HG03457 (cell line): ENCODE data around the gene BABAM2.

Experiments
- ATAC-seq: cut with Tn5 transposase; IDR thresholded peaks from one replicate; pipeline ENCODE4 v1.9.1; 2021; ENCODE audit warnings: moderate number of reproducible peaks; ENCODE audit not compliant: unreplicated experiment

The BABAM2 gene

DNA sequence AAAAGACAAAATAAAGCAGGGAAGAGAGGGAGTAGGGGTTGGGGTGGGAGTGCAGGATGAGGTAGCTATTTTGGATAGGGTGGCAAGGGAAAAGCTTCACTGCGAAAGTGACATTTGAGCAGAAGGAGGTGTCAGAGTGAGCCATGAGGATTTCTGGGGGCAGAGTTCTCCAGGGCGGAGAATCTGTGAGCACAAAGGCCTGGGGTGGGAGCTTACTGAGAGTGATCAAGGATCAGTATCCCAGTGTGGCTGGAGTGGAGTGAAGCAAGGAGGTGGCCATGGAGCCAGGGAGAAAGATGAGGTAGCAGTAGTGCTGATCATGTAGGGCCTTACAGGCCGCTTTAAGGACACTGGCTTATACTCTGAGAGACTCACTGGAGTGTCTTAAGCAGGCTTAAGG, 291.3 kb downstream of the BABAM2 start:
- ATAC-seq: no peak

DNA sequence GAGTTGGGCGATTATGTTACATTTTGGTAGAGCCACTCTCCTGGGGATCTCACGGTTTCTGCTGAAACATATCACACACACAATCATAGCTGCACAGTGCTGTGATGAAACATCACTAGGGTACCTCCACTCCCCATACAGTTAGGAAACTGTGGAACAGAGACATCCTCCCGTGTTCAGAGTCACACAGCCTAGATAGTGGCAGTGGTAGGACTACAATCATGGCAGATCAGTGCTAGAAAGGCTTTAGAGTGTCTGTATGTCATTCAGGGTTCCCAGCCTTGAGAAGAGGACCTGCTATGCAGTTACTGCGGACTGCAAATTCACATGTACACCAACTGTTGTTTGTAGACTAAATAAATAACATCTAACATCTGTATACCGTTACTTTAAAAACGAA, 291.8 kb downstream of the BABAM2 start:
- no peak for ATAC-seq

DNA sequence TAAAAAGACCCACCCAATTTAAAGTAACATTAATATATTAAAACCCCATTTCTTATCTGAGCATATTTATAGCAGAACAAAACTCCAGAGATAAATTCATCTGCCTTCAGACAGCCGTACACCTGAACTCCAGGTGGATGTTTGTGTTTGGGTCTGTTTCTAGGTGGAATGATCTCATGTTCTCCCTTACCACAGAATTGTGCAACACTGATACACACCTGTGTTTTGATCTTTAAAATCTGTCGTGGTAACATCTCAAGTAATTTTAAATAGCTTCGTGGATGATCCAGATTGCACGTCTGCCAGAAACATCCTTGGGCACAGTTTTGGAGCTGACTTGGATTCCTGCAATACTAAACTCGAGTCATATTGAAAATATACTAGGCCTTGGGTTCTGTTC, 294.6 kb downstream of the BABAM2 start:
- ATAC-seq: no peak

DNA sequence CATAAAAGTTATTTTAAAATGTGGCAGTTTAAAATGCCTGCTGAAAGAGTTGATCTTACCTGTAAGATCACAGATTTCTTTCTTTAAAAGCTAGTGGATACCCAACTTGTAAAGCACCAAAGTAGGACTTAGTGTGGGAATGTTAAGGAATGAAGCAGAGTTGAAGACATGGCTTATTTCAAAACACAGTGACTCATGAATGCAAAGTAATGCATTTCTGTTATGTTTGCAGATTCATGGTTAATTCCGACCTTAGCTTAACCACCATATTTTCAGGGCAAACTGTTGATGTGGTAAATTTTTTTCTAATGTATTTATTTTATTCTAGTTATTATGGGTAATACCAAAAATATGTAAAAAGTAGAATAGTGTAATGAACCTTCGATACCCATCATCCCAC, 295.4 kb downstream of the BABAM2 start:
- ATAC-seq: no peak

DNA sequence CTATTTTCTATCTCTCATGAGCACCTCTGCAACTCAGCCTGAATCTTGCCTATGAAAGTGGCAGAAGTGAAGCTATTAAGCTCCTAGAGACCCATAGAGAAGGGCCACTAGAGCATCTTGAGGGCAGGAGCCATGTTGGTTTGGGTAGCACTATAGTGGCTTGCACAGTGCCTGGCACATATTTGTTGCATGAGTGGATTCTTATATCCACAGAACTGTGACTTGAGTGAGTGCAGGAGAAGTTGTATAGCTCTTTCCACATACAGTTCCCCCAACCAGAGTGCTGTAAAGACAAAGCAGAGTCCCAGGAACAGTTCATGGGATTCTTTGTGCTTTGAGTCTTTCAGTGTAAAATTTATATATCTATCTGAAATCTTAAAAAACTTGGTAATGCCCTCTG, 296.7 kb downstream of the BABAM2 start:
- ATAC-seq: no peak

DNA sequence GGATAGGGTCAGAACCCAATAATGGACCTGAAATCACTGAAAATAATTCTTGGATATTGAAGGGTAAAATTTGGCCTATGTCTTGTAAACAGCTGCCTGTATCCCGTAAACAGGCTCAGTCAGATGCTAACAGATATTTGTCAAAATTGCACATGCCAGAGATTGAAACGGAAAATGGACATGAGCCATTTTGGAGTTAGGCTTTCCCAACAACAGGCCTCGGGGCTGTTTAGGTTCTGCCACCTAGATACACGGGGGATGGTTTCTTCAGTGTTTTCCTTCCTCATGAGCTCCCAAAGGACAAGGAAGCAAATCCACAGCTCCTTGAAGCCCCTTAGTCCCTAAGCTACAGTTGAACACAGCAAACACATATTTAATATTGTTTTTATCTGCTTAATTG, 297.9 kb downstream of the BABAM2 start:
- no peak for ATAC-seq

DNA sequence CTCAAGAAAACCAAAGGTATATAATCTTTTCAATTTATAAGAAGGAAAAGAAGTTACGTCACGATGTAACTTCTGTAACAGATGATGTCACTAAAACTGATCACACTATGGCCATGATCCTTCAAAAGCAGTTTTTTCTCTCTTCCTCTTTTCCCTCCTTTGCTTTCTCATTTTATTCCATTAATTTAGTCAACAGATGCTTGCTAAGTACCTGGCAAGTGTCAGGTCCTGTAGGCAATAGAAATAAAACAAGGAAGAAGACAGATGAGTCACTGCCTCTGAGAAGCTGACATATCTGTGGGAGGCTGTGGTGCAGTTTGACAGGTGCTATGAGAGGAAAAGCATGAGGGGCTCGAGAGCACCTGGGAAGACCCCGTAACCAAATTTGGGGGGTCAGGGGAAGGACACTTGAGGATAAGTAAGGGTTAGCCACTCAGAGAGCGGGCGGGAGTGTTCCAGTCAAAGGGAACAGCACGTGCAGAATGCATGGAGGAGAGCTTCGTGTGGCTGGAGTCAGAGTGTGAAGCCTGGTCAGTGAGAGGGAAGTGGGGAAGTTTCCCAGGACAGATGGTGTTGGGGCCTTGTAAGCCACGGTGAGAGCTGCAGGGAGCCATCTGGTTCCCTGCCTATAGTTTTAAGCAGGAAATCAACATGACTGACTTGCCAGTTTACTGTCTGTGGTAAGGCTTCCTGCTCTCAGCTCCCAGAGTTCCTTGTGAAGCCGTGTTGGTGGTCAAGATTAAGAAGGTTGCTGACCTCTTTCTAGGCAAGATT, 303.3 kb downstream of the BABAM2 start:
- ATAC-seq: no peak

DNA sequence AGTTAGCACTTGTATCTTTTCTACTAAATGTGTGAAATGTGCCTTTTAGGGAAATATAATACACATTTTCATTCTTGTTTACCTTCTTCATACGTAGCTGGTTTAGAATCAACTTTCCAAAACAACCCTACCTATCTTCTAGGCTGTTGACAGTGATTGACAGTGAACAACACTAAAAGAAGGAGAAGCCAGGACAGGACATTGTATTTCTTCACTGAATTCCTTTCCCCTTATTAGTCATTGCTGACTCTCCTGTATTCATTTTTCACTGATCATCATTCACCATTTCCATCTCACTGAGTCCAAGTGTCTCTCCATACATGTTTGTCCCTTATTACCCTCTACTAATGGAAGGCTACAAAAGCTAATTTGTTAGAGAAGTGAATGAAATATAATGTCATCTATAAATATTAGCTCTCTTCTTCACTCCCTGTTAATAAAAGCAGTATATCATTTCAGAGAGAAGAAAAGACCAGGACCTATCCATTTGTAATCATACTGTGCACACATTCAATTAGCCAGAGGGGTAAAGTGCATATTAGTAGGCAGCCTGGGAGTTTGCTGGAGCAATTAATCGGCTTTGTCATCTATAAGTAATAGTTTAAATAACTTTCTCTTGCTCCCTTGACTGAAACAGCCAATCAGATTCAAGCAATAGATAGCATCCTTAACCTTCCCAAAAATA, 309.6 kb downstream of the BABAM2 start:
- no peak for ATAC-seq

DNA sequence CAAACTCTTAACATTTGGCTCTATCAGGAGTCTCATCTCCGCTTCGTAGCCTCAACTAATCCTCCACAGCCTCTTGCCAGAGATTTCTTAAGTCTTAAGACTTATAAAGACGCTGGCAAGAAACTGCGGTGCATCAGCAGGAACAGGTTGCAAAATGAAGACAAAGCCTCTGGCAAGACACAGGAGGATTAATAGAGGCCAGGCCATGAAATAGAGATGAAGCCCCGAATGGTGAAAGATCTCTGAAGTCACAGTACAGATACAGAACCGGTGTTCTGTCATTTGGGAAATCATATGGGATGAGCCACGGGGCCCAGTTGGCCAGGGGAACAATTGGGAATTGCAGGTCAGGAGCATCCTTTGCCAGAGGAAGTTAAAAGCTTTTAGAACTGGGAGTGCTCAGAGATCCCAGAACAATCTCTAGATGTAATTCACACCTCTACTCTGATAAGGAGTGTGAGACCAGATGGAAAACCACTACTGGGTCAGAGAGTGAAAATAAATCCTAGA, 311.2 kb downstream of the BABAM2 start:
- ATAC-seq: no peak

DNA sequence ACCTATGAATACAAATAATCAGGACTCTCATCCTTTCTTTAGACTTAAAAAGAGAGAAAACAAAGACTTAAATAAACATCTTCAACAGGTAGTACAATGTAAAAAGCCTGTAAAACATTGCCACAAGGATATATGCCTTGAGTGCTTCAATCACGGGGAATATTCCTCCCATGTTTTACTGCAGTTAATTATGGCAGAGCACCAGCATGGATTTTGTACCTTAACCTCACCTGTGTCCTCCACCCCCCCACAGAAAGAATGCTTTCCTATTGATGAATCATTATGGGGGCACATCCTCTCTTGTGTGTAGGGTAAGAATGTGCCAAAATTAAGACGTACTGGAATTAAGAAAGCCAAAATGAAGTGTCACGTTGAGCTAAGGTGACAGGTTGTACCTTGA, 312.2 kb downstream of the BABAM2 start:
- no peak for ATAC-seq

DNA sequence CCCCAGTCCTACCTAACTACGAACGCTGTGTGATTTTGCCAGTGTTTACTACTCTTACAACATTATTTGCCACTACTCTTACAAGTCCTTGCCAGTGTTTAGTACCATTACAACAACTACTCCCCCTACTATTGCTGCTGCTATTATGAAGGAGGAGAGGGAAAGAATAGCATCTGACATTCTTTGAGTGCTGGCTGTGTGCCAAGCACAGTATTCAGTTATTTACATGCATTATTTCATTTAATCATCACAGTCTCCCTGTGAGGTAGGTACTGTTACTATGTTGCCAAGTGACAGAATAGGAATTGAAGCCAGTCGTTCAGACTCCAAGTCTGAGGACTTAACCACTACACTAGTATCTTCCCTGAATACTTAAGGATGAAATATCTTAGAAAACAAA, 316.2 kb downstream of the BABAM2 start:
- no peak for ATAC-seq

DNA sequence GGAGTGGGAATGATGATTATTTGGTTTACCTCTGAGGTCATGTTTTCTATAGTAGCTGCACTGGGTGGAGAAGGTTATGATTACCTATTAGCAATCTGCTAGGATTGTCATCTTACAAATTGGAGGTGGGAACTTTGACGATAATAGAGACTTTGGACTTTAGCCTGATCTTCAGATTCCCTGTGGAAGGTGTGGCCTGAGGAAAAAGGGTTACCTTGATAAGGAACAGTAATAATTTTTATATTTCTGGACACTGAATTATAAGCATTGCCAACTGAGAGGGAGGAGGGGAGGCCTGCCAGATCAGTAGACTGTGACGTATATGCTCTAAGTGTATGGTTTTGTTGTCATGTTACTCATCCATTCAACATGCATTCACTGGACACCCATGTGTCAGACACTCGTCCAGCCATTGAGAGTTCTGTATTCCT, 318.7 kb downstream of the BABAM2 start:
- ATAC-seq: no peak

DNA sequence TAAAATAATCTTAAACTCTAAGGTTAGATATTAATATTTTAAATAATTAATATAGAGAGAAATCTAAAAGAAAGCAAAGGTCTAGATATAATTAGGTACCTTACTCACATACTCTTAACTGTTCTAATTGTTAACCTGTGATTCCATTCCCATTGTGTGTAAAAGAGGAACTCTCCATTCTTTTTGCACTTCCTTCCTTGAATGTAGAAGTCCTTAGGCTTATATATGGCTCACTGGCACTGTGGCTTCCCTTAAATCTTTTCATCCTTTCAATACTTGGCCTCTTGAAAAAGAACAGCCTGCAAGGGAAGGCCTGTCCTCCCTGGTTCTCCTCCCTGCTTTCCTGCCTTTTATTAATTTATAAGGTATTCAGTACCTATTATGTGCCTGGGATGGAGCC, 319.3 kb downstream of the BABAM2 start:
- no peak for ATAC-seq

DNA sequence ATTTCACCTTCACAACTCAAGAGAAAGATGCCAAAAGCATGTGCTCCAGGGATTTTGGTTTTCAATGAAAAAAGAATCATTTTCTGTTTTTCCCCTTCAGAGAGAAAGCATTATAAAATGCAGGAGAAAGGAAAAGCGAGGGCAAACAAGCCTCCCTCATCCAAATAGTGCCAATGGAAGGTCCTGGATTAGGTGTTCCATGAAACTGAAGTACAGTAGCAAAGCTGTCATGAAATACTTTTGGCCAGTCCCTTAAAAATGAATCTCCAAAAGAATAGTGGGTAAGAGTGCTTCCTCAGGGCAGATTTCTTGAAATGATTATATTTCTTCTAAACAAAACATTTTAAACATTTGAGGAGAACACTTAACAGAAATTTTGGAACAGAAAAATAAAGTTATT, 320.0 kb downstream of the BABAM2 start:
- no peak for ATAC-seq

DNA sequence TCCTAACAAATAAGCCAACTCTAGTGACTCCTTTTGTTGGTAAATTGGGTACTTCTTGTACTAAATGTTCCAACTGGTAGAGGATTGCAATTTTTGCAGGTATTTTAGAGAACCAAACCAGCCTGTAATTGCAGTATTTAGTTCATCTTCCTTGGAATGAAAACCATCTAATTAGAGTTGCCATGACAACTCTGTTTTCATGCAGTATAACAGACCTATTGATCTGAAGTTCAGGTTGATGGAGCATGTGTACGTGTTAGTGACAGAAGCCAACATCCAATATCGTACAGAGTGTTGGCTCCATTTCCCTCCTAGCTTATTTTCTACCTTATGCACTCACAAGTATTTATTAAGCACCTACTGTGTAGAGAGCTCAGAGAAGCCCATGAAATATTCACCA, 325.8 kb downstream of the BABAM2 start:
- ATAC-seq: no peak

DNA sequence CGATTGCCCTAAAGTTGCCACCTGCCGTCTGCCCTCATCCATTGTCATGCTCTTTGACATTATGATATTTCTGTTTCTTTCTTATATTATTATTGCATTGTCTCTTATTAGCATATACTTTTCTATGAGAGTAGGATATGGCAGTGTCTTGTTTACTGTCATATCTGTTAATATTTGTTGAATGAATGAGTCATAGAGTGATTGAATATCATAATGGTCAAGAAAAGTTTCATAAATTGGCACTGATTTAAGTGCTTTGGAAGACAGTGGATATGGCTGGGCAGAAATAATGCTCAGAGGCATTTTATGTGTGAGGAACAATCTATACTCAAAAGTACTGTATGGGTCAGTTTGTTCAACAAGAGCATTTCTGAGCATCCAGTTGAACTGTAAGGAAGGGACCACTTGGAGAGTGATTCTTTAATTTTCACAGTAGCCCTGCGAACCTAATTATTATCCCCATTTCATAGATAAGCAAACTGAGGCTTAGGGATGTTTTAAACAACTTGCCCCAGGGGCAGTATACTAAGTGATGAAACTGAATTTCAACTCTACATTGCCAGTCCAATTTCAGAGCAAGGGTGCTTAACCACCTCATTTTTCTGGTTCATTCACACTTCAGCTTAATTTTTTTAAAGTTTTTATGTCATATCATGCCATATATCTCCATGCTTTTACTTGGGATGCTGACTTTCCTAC, 326.7 kb downstream of the BABAM2 start:
- ATAC-seq: no peak

DNA sequence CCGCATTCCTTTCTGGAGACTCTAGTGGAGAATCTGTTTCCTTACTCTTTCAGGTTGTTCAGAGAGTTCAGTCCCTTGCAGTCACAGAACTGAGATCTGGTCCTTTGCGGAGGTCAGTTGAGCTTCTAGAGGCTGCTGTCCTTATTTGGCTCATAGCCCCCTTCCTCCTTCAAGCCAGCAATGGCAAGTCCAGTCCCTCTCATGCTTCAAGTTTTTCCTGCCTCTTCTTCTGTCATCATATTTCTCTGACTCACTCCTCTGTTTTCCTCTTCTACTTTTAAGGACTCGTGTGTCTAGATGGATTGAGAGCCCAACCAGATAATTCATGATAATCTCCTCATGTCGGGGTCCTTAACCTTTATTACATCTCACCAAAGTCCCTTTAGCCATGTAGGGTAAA, 328.6 kb downstream of the BABAM2 start:
- no peak for ATAC-seq

DNA sequence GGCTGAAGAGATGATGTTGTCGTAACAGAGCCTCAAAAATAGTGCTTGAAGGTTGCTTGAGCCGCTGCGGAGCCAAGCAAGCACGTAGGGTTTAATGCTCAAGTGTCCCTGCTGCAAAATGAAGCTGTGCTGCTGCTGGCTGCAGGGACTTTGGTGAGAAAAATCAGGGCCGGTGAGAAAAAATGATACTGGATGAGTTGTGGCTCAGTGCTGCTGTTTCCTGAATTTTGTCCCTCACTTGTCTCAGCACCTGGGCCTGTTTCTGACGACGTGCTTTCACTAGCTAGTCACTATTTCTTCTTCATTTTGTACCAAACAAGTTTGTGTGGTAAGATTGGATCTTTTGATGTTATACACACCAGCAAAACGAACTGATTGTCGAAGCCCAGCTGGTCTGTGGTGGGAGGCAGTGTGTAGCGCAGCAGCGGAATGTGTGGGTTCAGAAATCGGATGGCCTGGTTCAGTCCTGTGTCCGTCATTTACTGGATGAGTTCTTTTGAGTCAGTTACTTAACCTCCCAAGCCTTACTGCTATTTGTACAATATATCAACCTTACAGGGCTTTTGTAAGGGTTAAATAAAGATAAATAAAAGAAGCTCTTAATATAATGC, 329.3 kb downstream of the BABAM2 start:
- ATAC-seq: no peak

DNA sequence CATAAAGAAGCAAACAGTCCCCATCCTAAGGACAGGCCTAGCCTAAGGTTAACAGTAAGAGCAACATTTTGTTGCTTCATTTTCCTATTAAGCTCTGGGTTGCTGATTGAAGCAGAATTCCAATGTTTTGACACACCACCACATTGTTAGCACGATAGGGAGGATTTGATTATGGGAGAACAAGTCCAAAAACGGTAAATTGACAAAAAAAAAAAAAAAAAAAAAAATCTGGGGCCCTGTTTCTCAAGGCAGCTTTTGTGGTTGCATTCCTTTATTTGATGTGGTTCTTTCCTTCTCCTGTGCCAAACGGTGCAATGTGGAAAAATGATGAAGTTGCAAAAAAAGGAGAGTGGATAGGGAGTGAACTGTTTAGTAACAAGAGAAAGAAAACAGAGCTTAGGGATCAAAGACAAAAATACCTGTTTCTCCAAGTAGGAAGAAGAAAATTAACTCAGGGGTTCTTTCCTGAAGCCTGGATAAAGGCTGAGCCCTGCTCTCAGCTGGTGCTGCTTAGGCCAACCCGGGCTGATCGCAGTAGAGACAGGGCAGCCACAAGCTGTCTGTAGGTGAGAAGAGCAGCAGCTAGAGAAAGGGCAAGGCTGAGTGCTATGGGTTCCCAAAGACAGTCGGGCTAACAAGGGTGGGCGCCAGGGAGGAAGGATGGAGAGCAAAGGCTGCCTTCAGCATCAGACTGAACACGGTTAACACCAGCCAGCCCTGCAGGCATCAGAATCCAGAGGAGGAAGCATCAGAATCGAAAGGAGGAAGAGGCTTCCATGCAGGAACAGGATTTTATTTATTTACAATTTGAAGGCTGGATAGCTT, 334.3 kb downstream of the BABAM2 start:
- ATAC-seq: no peak

DNA sequence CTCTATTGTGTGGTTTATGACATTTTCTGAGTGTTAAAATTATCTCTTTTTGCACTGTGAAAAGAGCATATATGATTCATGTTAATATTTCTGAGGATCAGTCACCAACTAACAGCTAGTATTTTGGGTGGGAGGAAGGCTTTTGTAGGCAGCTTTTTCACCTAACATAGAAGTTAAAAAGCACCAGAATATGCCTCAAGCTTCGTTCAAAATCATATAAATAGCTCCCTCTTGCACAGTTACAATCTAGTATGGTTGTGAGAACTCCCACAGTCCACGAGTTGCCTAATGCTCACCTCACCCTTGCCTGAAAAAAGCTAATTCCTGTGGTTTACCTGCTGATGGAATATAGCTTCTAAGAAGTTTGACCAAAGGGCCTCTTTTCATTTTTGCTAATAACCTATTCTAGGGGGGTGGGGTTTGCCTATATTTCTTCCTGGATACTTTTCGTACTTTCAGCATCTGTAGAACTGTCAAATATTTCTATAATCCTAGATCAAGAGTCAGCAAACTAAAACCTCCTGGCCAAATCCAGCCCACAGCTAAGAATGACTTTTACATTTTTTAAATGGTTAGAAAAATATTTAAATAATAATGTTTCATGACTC, 335.0 kb downstream of the BABAM2 start:
- ATAC-seq: no peak
